T-helper 2 cell treated with Interferon-gamma antibody and Interleukin-4, amounts not matched to agents 5 μg/mL and 100 μg/mL, for 36 hours (primary cell): Measurements from ENCODE around the gene PRIMA1.

Experiments
- DNase-seq: peaks from one replicate; pipeline ENCODE4 v3.0.0; 2021; ENCODE audit warnings: low spot score
- H3K27ac Mint-ChIP-seq: one replicate; pipeline ENCODE4 v1.8.0; 2021; ENCODE audit warnings: mild to moderate bottlenecking, mixed read lengths
- H3K27me3 Mint-ChIP-seq: one replicate; pipeline ENCODE4 v1.8.0; 2021; ENCODE audit warnings: low read depth, mixed read lengths
- H3K36me3 Mint-ChIP-seq: one replicate; pipeline ENCODE4 v1.8.0; 2021; ENCODE audit warnings: low read depth, mixed read lengths
- H3K4me1 Mint-ChIP-seq: one replicate; pipeline ENCODE4 v1.8.0; 2021; ENCODE audit warnings: low read depth, mixed read lengths
- H3K4me3 Mint-ChIP-seq: one replicate; pipeline ENCODE4 v1.8.0; 2022; ENCODE audit warnings: mild to moderate bottlenecking, moderate library complexity, mixed read lengths
- H3K9me3 Mint-ChIP-seq: one replicate; pipeline ENCODE4 v1.8.0; 2021; ENCODE audit warnings: mixed read lengths

PRIMA1 gene

GRCh38 chr14:93727039-93727740 is 61.1 kb downstream of the PRIMA1 start:
- H3K9me3 Mint-ChIP-seq: no peaks in the 10 kb centered on the region
- no peak for DNase-seq
- no peak overlapping the region for H3K27ac Mint-ChIP-seq
- H3K27me3 Mint-ChIP-seq: no peaks in the 10 kb centered on the region
- H3K4me3 Mint-ChIP-seq: no peak overlapping the region
- no peaks in the 10 kb centered on the region for H3K36me3 Mint-ChIP-seq
- no peaks in the 10 kb centered on the region for H3K4me1 Mint-ChIP-seq

- no peaks in the 10 kb centered on the region for H3K9me3 Mint-ChIP-seq
- H3K4me1 Mint-ChIP-seq: no peaks in the 10 kb centered on the region
- H3K36me3 Mint-ChIP-seq: no peaks in the 10 kb centered on the region
- DNase-seq: no peak
- H3K27ac Mint-ChIP-seq: no peak overlapping the region
- H3K4me3 Mint-ChIP-seq: no peak overlapping the region
- no peaks in the 10 kb centered on the region for H3K27me3 Mint-ChIP-seq
Measured at GRCh38 chr14:93725993-93726392, 62.3 kb downstream of the PRIMA1 start.

- H3K27me3 Mint-ChIP-seq: no peaks in the 10 kb centered on the region
- no peaks in the 10 kb centered on the region for H3K36me3 Mint-ChIP-seq
- H3K9me3 Mint-ChIP-seq: no peaks in the 10 kb centered on the region
- DNase-seq: no peak
- no peaks in the 10 kb centered on the region for H3K4me1 Mint-ChIP-seq
- no peak overlapping the region for H3K27ac Mint-ChIP-seq
- H3K4me3 Mint-ChIP-seq: no peak overlapping the region
Measured at GRCh38 chr14:93725002-93725582, 63.2 kb downstream of the PRIMA1 start.

GRCh38 chr14:93723001-93723400 is 65.3 kb downstream of the PRIMA1 start:
- Mint-ChIP-seq H3K4me3 (no peak overlapping the region), H3K4me1 (no peaks in the 10 kb centered on the region), H3K9me3 (no peaks in the 10 kb centered on the region), H3K27me3 (no peaks in the 10 kb centered on the region), H3K27ac (no peak overlapping the region), H3K36me3 (no peaks in the 10 kb centered on the region)
- DNase-seq: no peak

- no peak for DNase-seq
- no peaks in the 10 kb centered on the region for H3K36me3 Mint-ChIP-seq
- no peak overlapping the region for H3K4me3 Mint-ChIP-seq
- H3K4me1 Mint-ChIP-seq: no peaks in the 10 kb centered on the region
- no peak overlapping the region for H3K27ac Mint-ChIP-seq
- H3K27me3 Mint-ChIP-seq: no peaks in the 10 kb centered on the region
- H3K9me3 Mint-ChIP-seq: no peaks in the 10 kb centered on the region
Measured at GRCh38 chr14:93720981-93721483, 67.3 kb downstream of the PRIMA1 start.

- H3K36me3 Mint-ChIP-seq: no peaks in the 10 kb centered on the region
- no peak overlapping the region for H3K27ac Mint-ChIP-seq
- DNase-seq: no peak
- no peaks in the 10 kb centered on the region for H3K4me1 Mint-ChIP-seq
- H3K9me3 Mint-ChIP-seq: no peaks in the 10 kb centered on the region
- H3K4me3 Mint-ChIP-seq: no peak overlapping the region
- H3K27me3 Mint-ChIP-seq: no peaks in the 10 kb centered on the region
Measured at GRCh38 chr14:93720076-93720815, 68.0 kb downstream of the PRIMA1 start.

GRCh38 chr14:93719256-93719655 is 69.0 kb downstream of the PRIMA1 start:
- Mint-ChIP-seq H3K9me3 (no peaks in the 10 kb centered on the region), H3K27me3 (no peaks in the 10 kb centered on the region), H3K4me1 (no peaks in the 10 kb centered on the region), H3K4me3 (no peak overlapping the region), H3K27ac (no peak overlapping the region), H3K36me3 (no peaks in the 10 kb centered on the region)
- no peak for DNase-seq

GRCh38 chr14:93717668-93718320 is 70.5 kb downstream of the PRIMA1 start:
- Mint-ChIP-seq H3K36me3 (no peaks in the 10 kb centered on the region), H3K27me3 (no peaks in the 10 kb centered on the region), H3K4me1 (no peaks in the 10 kb centered on the region), H3K9me3 (no peaks in the 10 kb centered on the region), H3K4me3 (no peak overlapping the region), H3K27ac (no peak overlapping the region)
- DNase-seq: no peak

GRCh38 chr14:93716746-93717667 is 71.3 kb downstream of the PRIMA1 start:
- Mint-ChIP-seq H3K36me3 (no peaks in the 10 kb centered on the region), H3K4me3 (no peak overlapping the region), H3K27ac (no peak overlapping the region), H3K9me3 (no peaks in the 10 kb centered on the region), H3K4me1 (no peaks in the 10 kb centered on the region), H3K27me3 (no peaks in the 10 kb centered on the region)
- no peak for DNase-seq

- no peak overlapping the region for H3K27ac Mint-ChIP-seq
- no peaks in the 10 kb centered on the region for H3K4me1 Mint-ChIP-seq
- no peaks in the 10 kb centered on the region for H3K27me3 Mint-ChIP-seq
- no peaks in the 10 kb centered on the region for H3K9me3 Mint-ChIP-seq
- no peaks in the 10 kb centered on the region for H3K36me3 Mint-ChIP-seq
- H3K4me3 Mint-ChIP-seq: no peak overlapping the region
- no peak for DNase-seq
Measured at GRCh38 chr14:93716002-93716745, 72.1 kb downstream of the PRIMA1 start.

GRCh38 chr14:93715279-93715927 is 72.9 kb downstream of the PRIMA1 start:
- Mint-ChIP-seq H3K27me3 (no peaks in the 10 kb centered on the region), H3K9me3 (no peaks in the 10 kb centered on the region), H3K27ac (no peak overlapping the region), H3K4me3 (no peak overlapping the region), H3K36me3 (no peaks in the 10 kb centered on the region), H3K4me1 (no peaks in the 10 kb centered on the region)
- DNase-seq: no peak

- H3K4me1 Mint-ChIP-seq: no peaks in the 10 kb centered on the region
- no peaks in the 10 kb centered on the region for H3K27me3 Mint-ChIP-seq
- DNase-seq: no peak
- H3K4me3 Mint-ChIP-seq: no peak overlapping the region
- no peaks in the 10 kb centered on the region for H3K36me3 Mint-ChIP-seq
- no peaks in the 10 kb centered on the region for H3K9me3 Mint-ChIP-seq
- no peak overlapping the region for H3K27ac Mint-ChIP-seq
Measured at GRCh38 chr14:93714605-93715004, 73.7 kb downstream of the PRIMA1 start.
